ENCODE results near the gene PFN1. TPM values are rescaled to one million over a fixed set of nuclear protein-coding genes. Genes with fewer than 3 reads are reported as not detected.

Gene PFN1
- total and polyA plus RNA-seq, 2 of the 8 experiments (the other 6 are each of a cell fraction or from before 2014, with no cell fraction given) = 1,355 to 1,949 TPM

- TF ChIP-seq RFX5 (IDR thresholded peaks at IDR 0.05; ENCODE audit: borderline replicate concordance, low read depth, low read length) = no peak
- TF ChIP-seq KDM5A (IDR thresholded peaks at IDR 0.05; ENCODE audit: low read length) = no peak
Measured at GRCh38 chr17:4947411-4948165, 742 bp downstream of the PFN1 start (continued).

Measured in H1 (cell line).